Stomach (tissue), 4 donors: ENCODE results near the gene PPP1CA.

Source experiments
- CTCF ChIP-seq, 7 experiments: fragments of 450-650 bp in 4 of 7; fragments of 200-600 bp in 3 of 7; sonication (generic) in 3 of 7; IDR thresholded peaks; one replicate each; pipeline ENCODE4 v1.5.1; 2016 to 2019; ENCODE audit warnings: antibody characterized with exemption in 7 of 7, control low read depth in 2 of 7, mild to moderate bottlenecking in 1 of 7
- POLR2A ChIP-seq, 4 donors: fragments of 450-650 bp; IDR thresholded peaks; one replicate each; pipeline ENCODE4 v1.6.1; 2016; ENCODE audit warnings: antibody characterized with exemption in 4 of 4, control low read depth in 2 of 4, mild to moderate bottlenecking in 1 of 4, moderate library complexity in 1 of 4

GRCh38 chr11:67411785-67412152 lies 10.1 kb upstream of the PPP1CA start:
- no peak for TF ChIP-seq CTCF (IDR thresholded peaks at IDR 0.05)
- TF ChIP-seq POLR2A (IDR thresholded peaks at IDR 0.05), result no peak
